GM19035 (cell line): ENCODE results near the gene ANO2.

Experiments
- ATAC-seq: cut with Tn5 transposase; IDR thresholded peaks from one replicate; pipeline ENCODE4 v1.9.1; 2021; ENCODE audit not compliant: unreplicated experiment

Gene ANO2

DNA sequence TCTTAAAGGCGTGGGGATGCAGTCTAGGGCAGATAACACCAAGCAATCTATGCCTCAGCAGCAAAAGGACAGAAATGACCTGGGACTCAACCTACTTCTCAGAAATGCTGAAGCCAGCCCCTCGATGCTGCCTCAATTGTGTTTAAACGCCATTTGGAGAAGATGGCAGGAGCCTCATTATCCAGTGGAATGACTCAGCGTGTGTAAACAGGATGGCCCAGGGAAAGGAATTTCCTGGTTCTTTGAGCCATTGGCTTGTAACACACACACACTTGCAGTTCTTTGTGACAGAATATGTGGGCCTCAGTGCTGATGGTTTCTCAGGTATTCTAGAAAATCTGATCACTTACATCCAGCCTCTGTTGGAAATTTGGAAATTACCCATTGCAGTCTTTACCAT is 358.9 kb downstream of the ANO2 start:
- ATAC-seq = no peak

GRCh38 chr12:5585178-5585577 is 359.9 kb downstream of the ANO2 start:
- ATAC-seq = no peak

- ATAC-seq = no peak
Observed at GRCh38 chr12:5584412-5585175, 360.5 kb downstream of the ANO2 start.

DNA sequence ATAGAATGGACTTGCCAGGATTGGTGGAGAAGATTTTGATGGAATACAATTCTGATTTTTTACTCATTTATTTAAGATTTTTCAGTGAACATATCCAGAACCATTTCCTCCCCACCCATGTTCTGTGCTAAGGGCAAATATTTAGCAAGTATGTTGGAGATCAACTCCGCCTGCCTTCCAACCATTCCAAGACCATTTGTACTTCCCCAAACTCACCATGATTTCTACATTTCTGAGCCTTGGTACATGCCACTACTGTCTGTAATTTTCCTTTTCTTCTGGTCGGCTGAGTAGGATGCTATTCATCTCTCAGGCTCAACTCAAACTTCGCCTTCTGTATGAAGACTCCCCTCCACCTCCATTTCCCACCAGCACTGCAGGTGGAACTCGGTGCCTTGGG is 362.5 kb downstream of the ANO2 start:
- ATAC-seq = no peak

DNA sequence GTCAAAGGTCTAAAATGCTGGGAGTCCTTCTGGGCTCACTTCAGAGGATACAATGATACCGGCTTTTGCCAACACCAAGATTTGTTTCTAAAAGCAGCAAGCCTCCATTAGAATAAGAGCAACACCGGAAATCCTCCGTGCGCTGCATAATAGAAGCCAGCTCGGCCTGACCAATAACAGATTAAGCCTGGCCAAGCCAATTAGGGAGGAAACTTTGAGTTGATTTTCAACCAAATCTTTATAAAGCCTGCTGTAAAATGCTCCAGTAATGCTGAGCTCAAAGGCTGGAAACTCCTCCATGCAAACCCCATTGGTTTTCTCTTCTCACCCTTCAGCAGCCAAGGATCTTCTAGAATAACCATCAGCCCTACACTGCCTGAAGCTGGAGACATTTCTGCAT is 363.0 kb downstream of the ANO2 start:
- ATAC-seq = no peak

DNA sequence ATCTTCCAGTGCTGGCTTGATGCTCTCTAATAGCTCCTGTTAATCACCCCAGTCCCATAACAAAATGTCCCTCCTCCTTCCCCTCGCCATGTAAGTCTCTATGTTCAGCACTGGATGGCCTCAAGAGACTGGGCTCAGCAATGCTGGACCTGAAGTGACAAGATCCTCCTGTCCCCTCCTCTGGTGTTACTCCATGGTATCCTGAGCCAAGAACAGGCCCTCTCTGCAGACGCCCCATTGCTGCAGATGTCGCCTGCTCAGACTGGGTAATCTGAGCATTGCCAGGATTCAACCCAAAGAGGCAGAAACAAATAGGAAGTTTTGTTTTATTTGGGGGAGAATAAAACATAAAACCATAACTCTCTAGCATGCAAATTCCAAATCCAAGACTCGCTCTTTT is 363.4 kb downstream of the ANO2 start:
- ATAC-seq = no peak

GRCh38 chr12:5581019-5581418 is 364.0 kb downstream of the ANO2 start:
- ATAC-seq = no peak

DNA sequence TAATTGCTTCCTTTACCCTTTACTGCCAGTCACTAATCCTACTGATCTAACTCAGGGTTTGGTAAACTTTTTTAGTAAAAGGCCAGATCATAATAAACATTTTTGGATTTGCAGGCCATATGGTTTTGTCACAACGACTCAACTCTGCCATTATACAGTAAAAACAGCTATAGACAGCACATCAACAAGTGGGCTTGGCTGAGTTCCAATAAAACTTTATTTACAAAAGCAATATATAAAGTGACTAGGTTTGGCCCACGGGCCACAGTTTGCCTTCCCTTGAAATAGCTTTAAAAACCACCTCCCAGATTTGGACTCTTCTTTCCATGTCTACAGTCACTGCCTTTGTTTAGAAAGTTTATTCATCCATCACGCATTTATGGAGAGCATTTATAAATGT is 366.3 kb downstream of the ANO2 start:
- ATAC-seq = no peak

- ATAC-seq = no peak
Observed at GRCh38 chr12:5577741-5578140, 367.3 kb downstream of the ANO2 start.

GRCh38 chr12:5577211-5577612 is 367.8 kb downstream of the ANO2 start:
- ATAC-seq = no peak

DNA sequence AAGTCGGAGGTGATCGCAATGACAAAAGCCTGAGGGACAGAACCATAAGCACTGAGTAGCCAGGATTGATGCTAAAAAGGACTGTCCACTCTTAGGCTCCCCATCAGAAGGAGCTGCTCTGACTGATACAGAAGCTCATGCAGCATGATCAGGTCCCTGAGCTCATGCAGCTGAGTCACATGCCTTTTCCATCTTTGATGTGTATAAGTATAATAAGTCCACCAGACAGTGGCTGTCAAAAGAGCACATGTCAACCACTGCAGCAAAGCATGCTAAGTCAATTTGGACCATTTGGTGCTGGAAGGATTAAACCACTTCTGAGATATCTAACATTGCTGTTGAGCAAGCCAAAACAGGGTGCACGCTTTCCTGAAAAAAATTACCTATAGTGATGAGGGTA is 369.1 kb downstream of the ANO2 start:
- ATAC-seq = no peak

- no peak for ATAC-seq
Observed at GRCh38 chr12:5575232-5575631, 369.8 kb downstream of the ANO2 start.

DNA sequence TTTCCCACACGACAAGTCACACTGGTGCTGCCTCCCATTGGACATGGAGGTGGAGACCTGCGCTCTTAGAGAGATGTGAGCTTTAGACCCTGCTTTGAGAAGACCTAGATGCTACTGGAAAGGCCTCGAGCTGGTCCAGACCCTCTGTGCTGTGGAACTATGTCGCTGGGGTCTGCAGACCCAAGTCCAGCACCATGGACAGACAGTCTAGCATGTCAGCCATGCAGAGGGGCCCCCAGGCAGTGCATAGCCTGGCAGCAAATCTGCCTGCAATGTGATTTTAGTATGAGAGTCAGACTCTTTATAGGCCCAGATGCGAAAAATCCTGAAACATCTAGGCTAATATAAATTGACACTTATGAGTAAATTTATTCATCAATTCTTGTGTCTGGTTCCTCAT is 371.7 kb downstream of the ANO2 start:
- no peak for ATAC-seq

DNA sequence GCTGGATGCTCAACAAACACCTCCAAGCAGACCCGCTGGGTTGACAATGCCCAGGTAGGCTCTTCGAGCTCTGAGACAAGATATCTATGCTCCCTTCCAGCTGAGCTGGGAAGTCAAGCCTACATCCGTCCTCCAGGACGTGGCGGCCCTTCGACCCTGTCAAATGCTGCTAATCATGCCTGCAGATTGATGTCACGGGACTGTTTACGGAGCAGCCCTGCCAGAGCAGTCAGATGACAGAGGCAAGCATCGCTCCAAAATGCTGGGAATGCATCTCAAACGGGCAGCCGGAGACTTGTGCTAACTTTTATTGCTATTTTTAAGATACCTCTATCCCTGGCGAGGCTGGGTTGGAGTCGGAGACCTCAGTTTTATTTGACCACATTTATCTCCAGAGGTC is 373.9 kb downstream of the ANO2 start:
- ATAC-seq = no peak

DNA sequence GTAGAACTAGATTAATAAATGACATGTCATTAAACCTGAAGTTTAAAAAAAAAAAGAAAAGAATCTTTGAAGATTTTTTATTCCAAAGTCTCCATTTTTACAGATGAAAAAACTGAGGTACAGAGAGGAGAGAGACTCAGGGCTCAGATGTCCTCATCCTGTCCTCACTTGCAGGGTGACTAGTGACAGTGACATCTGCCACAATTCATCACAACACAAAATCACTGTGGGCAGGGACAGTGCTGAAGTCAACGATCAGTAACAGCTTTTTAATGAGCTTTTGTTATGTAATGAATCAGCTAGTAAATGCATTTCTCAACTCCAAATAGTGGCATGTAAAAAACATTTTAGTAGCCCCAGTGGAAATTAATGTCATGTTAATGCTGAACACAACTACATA is 374.6 kb downstream of the ANO2 start:
- no peak for ATAC-seq

- no peak for ATAC-seq
Observed at GRCh38 chr12:5568325-5568981, 376.6 kb downstream of the ANO2 start.

DNA sequence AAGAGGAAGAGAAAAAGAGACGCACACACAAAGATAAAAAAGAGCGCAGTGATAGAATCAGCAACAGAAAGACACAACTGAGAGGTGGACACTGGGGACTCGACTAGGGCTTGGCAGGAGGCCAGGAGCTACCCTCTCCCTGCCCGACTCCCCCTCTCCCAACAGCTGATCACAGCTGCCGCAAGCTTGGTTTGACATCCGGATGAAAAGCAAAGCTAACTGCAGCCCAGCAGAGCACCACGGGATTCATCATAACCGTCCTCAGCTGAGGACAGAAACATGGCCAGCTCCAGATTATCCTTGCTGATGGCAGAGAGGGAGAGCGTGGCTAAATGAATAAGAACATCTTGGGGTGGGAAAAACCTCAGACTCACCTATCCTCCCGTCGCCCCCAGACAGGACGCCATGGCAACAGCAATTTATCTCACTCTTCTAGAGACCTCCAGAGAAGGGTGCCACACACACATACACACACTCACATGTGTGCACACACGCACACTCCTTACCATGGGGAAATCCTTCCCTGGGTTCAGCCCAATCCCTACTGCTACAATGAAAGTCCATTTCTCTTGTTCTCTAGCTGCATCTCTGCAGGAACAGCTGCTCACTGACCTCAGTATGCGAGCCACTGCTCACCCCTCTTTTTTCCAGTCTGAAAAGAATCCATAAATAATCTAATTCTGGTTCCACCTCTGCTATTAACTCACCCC is 377.9 kb downstream of the ANO2 start:
- ATAC-seq = no peak

DNA sequence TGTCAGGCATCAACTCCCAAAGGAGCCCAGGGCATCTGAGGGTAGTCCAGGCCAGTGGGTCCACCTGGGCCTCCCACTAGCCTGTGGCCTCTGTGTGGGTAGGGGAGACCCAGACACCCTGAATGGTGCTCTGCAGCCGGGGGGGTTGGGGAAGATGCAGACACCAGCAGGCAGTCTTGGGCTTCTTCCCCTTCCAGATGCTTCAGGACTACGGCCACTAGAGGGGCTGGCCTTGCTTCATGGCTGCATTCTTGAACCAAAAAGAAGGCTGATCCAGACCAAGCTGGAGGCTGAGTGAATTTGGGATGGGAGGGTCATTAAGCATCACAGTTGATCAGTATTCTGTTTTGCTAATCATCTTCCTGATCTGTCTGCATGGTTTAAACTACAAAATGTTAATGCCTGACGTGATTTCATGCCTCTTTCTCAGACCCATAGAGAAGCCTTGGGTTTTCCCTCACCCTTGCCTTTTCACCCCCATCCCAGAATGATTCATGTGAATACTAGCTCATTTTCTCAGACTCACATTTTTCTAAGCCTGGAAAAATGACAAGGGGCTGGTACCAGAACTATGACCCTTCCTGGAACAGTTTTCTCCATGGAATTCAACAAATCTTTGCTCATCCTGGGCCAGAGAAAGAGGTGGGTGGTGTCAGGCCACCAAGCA is 379.0 kb downstream of the ANO2 start:
- no peak for ATAC-seq

GRCh38 chr12:5562581-5562980 is 382.5 kb downstream of the ANO2 start:
- ATAC-seq = no peak

DNA sequence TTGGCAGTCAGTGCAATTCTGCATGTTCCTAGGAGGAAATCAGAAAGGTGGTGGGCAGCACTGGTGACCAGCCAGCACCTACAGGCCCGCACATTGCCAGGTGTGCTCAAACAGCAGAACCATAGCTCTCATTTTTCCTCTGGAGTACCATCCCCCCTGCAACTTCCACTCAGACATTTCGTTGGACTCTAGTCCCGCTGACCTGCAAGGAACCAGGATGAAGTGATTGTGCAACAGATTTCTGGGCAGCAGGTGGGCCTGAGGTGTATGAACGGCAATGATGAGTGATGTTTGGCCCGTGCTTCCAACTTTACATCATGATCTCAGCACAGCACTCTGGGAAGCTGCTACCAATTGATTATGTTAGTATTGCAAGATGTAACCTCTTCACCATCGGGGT is 383.2 kb downstream of the ANO2 start:
- ATAC-seq = no peak

- no peak for ATAC-seq
Observed at GRCh38 chr12:5561057-5561456, 384.0 kb downstream of the ANO2 start.

GRCh38 chr12:5560265-5560664 is 384.8 kb downstream of the ANO2 start:
- ATAC-seq = no peak
